HEK293 (cell line): Measurements from ENCODE around the gene SURF1.
A peak's percentile ranks its signal among the peaks of the same experiment; 100 is the strongest.
"Not testable (repeated sequence)": the region's sequence is repeated elsewhere in the genome, so short reads cannot be mapped to it uniquely, and the experiment has no call there.

Experiments
- CTCF ChIA-PET: fragments of 350-600 bp; formaldehyde crosslinking; extraction: SDS; loops from one replicate; lab custom pipeline; 2021; ENCODE audit warnings: antibody characterized with exemption; lab: Yijun Ruan, JAX
- POLR2A ChIA-PET: fragments of 300-600 bp; formaldehyde crosslinking; extraction: SDS; loops from one replicate; lab custom pipeline; 2020; ENCODE audit warnings: antibody characterized with exemption, inconsistent platforms; lab: Yijun Ruan, JAX
- H3K27ac ChIP-seq: fragments of 200-500 bp; sonication (Bioruptor generic); 2 replicates; pipeline ENCODE4 v1.5.1; 2014; ENCODE audit warnings: low read depth, low read length, control low read depth, inconsistent platforms; ENCODE audit errors: extremely low read depth
- H3K36me3 ChIP-seq, 2 experiments: fragments of 200-500 bp in 1 of 2; sonication (Bioruptor generic) in 1 of 2; 1 replicate in 1 of 2; 2 replicates in 1 of 2; pipeline ENCODE4 v1.5.1; 2014 to 2017; ENCODE audit warnings: inconsistent platforms in 2 of 2, low read length in 2 of 2; ENCODE audit not compliant: control insufficient read depth in 2 of 2, insufficient read depth in 1 of 2
- H3K4me1 ChIP-seq: fragments of 200-500 bp; sonication (Bioruptor generic); 2 replicates; pipeline ENCODE4 v1.5.1; 2014; ENCODE audit warnings: mild to moderate bottlenecking, low read length, inconsistent platforms; ENCODE audit not compliant: control insufficient read depth, insufficient read depth
- H3K4me3 ChIP-seq: 2 replicates; pipeline ENCODE4 v1.5.1; 2011; ENCODE audit warnings: low read depth, mild to moderate bottlenecking, control low read depth, low read length, moderate library complexity
- H3K9me3 ChIP-seq: fragments of 200-500 bp; sonication (Bioruptor generic); 2 replicates; pipeline ENCODE4 v1.5.1; 2014; ENCODE audit warnings: low read depth, low read length, inconsistent platforms; ENCODE audit not compliant: control insufficient read depth, insufficient read depth
- EGR2 ChIP-seq: fragments of 450-650 bp; formaldehyde crosslinking; IDR thresholded peaks from 2 replicates; pipeline ENCODE4 v1.5.1; 2016; ENCODE audit warnings: low read depth, missing biosample characterization, missing genetic modification characterization
- FEZF1 ChIP-seq: fragments of 450-650 bp; formaldehyde crosslinking; IDR thresholded peaks from 2 replicates; pipeline ENCODE4 v1.5.1; 2016; ENCODE audit warnings: missing biosample characterization, missing genetic modification characterization
- MZF1 ChIP-seq: fragments of 450-650 bp; formaldehyde crosslinking; IDR thresholded peaks from 2 replicates; pipeline ENCODE4 v1.5.1; 2017; ENCODE audit warnings: missing biosample characterization, missing genetic modification characterization, borderline replicate concordance
- YY2 ChIP-seq: fragments of 450-650 bp; formaldehyde crosslinking; IDR thresholded peaks from 2 replicates; pipeline ENCODE4 v1.5.1; 2016; ENCODE audit warnings: missing biosample characterization, missing genetic modification characterization
- ZBTB17 ChIP-seq: fragments of 450-650 bp; formaldehyde crosslinking; IDR thresholded peaks from 2 replicates; pipeline ENCODE4 v1.5.1; 2016; ENCODE audit warnings: missing biosample characterization, missing genetic modification characterization
- ZBTB21 ChIP-seq: fragments of 450-650 bp; formaldehyde crosslinking; IDR thresholded peaks from 2 replicates; pipeline ENCODE4 v1.5.1; 2017; ENCODE audit warnings: missing biosample characterization, missing genetic modification characterization
- ZFHX2 ChIP-seq: fragments of 450-650 bp; formaldehyde crosslinking; conservative IDR thresholded peaks from 2 replicates; pipeline ENCODE4 v1.5.1; 2016; ENCODE audit warnings: missing biosample characterization, missing genetic modification characterization
- ZNF292 ChIP-seq: fragments of 450-650 bp; formaldehyde crosslinking; IDR thresholded peaks from 2 replicates; pipeline ENCODE4 v1.5.1; 2016; ENCODE audit warnings: low read depth, missing biosample characterization, missing genetic modification characterization, borderline replicate concordance
- ZNF366 ChIP-seq: fragments of 450-650 bp; formaldehyde crosslinking; conservative IDR thresholded peaks from 2 replicates; pipeline ENCODE4 v1.5.1; 2016; ENCODE audit warnings: missing biosample characterization, missing genetic modification characterization
- ZNF529 ChIP-seq: fragments of 450-650 bp; formaldehyde crosslinking; IDR thresholded peaks from 2 replicates; pipeline ENCODE4 v1.5.1; 2017; ENCODE audit warnings: missing genetic modification characterization, missing biosample characterization; ENCODE audit not compliant: insufficient replicate concordance
- ZNF549 ChIP-seq: fragments of 450-650 bp; IDR thresholded peaks from 2 replicates; pipeline ENCODE4 v1.5.1; 2018; ENCODE audit warnings: missing biosample characterization, missing genetic modification characterization, mild to moderate bottlenecking, inconsistent platforms, moderate library complexity
- ZNF624 ChIP-seq: fragments of 450-650 bp; formaldehyde crosslinking; IDR thresholded peaks from 2 replicates; pipeline ENCODE4 v1.5.1; 2017; ENCODE audit warnings: missing biosample characterization, missing genetic modification characterization
- ZSCAN16 ChIP-seq: fragments of 450-650 bp; formaldehyde crosslinking; IDR thresholded peaks from 2 replicates; pipeline ENCODE4 v1.5.1; 2016; ENCODE audit warnings: missing biosample characterization, missing genetic modification characterization
- TF ChIP-seq, protein P1 (sequence below): fragments of 450-650 bp; formaldehyde crosslinking; conservative IDR thresholded peaks from 2 replicates; pipeline ENCODE4 v1.5.1; 2016; ENCODE audit warnings: low read depth, missing biosample characterization, missing genetic modification characterization
- TF ChIP-seq, protein P2 (sequence below): fragments of 450-650 bp; formaldehyde crosslinking; IDR thresholded peaks from 2 replicates; pipeline ENCODE4 v1.5.1; 2017; ENCODE audit warnings: missing biosample characterization, missing genetic modification characterization
- TF ChIP-seq, protein P3 (sequence below): fragments of 450-650 bp; formaldehyde crosslinking; IDR thresholded peaks from 2 replicates; pipeline ENCODE4 v1.5.1; 2016; ENCODE audit warnings: missing biosample characterization, missing genetic modification characterization
- TF ChIP-seq, protein P4 (sequence below): fragments of 450-650 bp; formaldehyde crosslinking; IDR thresholded peaks from 2 replicates; pipeline ENCODE4 v1.5.1; 2016; ENCODE audit warnings: missing biosample characterization, missing genetic modification characterization, low read depth

The SURF1 gene

DNA sequence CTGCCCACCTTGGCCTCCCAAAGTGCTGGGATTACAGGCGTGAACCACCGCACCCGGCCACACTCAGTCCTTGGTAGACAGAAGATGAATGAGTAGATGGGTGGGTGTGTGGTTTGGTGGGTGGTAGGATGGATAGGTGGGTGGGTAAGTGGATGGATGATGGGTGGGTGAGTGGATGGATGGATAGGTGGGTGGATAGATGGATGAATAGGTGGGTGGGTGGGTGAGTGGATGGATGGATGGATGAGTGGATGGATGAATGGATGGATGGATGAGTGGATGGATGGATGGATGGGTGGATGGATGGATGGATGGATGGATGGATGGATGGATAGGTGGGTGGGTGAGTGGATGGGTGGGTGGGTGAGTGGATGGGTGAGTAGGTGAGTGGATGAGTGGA, 36.0 kb upstream of the SURF1 start:
- H3K9me3 ChIP-seq, H3K4me3 ChIP-seq, H3K27ac ChIP-seq, H3K36me3 ChIP-seq, POLR2A ChIA-PET, H3K4me1 ChIP-seq: not testable (repeated sequence)
- CTCF ChIA-PET, result interaction anchor here (0.7 kb wide), 1 partner anchor 154 kb away, joined by 5 read pairs; no protein-coding TSS in a partner anchor
- TF ChIP-seq EGR2 (peak; percentile 97), ZFHX2 (tag by site-specific recombination) (peak; percentile 94), ZNF366 (tag by site-specific recombination) (peak; percentile 96), ZBTB17 (peak; percentile 49)

DNA sequence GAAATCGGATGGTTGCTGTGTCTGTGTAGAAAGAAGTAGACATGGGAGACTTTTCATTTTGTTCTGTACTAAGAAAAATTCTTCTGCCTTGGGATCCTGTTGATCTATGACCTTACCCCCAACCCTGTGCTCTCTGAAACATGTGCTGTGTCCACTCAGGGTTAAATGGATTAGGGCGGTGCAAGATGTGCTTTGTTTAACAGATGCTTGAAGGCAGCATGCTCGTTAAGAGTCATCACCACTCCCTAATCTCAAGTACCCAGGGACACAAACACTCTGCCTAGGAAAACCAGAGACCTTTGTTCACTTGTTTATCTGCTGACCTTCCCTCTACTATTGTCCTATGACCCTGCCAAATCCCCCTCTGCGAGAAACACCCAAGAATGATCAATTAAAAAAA, 35.2 kb upstream of the SURF1 start:
- H3K4me1 ChIP-seq, CTCF ChIA-PET, H3K36me3 ChIP-seq, H3K9me3 ChIP-seq, H3K27ac ChIP-seq, H3K4me3 ChIP-seq, POLR2A ChIA-PET: not testable (repeated sequence)

DNA sequence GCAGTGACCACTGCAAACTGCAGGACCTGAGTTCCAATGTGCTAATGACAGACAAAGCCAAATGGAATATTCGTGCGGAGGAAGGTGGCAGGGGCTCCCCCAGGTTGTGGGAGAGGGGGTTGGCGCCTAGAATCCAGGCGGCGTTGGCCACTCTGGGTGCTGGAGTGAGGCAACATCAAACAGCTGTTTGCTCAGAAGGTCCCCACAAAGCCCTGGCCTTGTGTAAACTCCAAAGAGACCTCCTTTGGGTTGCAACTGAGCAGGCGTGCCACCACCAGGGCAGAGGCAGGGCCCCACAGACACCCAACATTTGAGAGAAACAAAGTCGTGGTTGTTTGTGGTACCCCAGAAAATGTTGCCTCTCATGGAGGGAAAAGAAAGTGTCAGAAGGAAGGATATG, 34.4 kb upstream of the SURF1 start:
- TF ChIP-seq ZNF529 (tag by site-specific recombination) (no peak), ZSCAN16 (no peak), ZNF624 (tag by site-specific recombination) (no peak)
- TF ChIP-seq, protein P1, sequence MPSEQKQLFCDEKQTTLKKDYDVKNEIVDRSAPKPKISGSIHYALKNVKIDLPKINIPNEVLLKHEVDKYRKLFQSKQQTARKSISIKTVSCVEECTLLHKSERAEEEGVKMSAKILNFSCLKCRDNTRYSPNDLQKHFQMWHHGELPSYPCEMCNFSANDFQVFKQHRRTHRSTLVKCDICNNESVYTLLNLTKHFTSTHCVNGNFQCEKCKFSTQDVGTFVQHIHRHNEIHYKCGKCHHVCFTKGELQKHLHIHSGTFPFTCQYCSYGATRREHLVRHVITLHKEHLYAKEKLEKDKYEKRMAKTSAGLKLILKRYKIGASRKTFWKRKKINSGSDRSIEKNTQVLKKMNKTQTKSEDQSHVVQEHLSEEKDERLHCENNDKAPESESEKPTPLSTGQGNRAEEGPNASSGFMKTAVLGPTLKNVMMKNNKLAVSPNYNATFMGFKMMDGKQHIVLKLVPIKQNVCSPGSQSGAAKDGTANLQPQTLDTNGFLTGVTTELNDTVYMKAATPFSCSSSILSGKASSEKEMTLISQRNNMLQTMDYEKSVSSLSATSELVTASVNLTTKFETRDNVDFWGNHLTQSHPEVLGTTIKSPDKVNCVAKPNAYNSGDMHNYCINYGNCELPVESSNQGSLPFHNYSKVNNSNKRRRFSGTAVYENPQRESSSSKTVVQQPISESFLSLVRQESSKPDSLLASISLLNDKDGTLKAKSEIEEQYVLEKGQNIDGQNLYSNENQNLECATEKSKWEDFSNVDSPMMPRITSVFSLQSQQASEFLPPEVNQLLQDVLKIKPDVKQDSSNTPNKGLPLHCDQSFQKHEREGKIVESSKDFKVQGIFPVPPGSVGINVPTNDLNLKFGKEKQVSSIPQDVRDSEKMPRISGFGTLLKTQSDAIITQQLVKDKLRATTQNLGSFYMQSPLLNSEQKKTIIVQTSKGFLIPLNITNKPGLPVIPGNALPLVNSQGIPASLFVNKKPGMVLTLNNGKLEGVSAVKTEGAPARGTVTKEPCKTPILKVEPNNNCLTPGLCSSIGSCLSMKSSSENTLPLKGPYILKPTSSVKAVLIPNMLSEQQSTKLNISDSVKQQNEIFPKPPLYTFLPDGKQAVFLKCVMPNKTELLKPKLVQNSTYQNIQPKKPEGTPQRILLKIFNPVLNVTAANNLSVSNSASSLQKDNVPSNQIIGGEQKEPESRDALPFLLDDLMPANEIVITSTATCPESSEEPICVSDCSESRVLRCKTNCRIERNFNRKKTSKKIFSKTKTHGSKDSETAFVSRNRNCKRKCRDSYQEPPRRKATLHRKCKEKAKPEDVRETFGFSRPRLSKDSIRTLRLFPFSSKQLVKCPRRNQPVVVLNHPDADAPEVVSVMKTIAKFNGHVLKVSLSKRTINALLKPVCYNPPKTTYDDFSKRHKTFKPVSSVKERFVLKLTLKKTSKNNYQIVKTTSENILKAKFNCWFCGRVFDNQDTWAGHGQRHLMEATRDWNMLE, result no peak
- TF ChIP-seq, protein P2, sequence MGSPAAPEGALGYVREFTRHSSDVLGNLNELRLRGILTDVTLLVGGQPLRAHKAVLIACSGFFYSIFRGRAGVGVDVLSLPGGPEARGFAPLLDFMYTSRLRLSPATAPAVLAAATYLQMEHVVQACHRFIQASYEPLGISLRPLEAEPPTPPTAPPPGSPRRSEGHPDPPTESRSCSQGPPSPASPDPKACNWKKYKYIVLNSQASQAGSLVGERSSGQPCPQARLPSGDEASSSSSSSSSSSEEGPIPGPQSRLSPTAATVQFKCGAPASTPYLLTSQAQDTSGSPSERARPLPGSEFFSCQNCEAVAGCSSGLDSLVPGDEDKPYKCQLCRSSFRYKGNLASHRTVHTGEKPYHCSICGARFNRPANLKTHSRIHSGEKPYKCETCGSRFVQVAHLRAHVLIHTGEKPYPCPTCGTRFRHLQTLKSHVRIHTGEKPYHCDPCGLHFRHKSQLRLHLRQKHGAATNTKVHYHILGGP (tag by site-specific recombination), result no peak
- Histone ChIP-seq H3K27ac (no peak overlapping the region), H3K4me1 (no peaks in the 10 kb centered on the region), H3K36me3 (no peaks in the 10 kb centered on the region), H3K4me3 (no peak overlapping the region), H3K9me3 (no peaks in the 10 kb centered on the region)
- POLR2A ChIA-PET, result interaction anchor here (0.7 kb wide), 1 partner anchor 12 kb away, joined by 6 read pairs; no protein-coding TSS in a partner anchor
- CTCF ChIA-PET, result interaction anchor here (0.6 to 1.6 kb wide), 3 partner anchors 11 to 210 kb away, joined by 3 to 7 read pairs (median 4); no protein-coding TSS in a partner anchor

DNA sequence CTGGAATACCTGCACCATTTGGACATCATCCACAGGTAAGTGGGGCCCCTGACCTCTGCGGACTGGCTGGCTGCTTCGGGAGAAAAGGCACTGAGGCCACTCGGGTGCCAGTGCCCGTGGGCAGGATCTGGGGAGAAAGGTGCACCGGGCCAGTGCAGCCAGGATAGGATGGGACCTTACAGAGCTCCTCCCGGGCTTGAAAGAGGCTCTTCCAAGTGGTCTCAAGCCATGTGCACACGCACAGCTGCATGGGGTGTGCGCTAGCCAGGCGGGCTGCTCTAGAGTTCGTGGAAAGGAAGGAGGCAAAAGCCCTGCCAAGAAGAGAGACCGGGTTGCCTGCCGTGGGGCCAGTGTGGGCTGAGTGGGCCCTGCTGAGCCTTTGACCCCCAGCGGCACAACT, 33.3 kb upstream of the SURF1 start:
- H3K27ac ChIP-seq, result no peak overlapping the region
- no peaks in the 10 kb centered on the region for H3K9me3 ChIP-seq
- no peaks in the 10 kb centered on the region for H3K4me1 ChIP-seq
- no peak overlapping the region for H3K4me3 ChIP-seq
- ChIA-PET POLR2A (interaction anchor here (0.6 kb wide), 1 partner anchor 55 kb away, joined by 3 read pairs; no protein-coding TSS in a partner anchor), CTCF (interaction anchor here (0.6 to 1.6 kb wide), 4 partner anchors 10 to 56 kb away, joined by 3 to 7 read pairs (median 4); no protein-coding TSS in a partner anchor)
- H3K36me3 ChIP-seq, result no peaks in the 10 kb centered on the region
- TF ChIP-seq ZNF549 (tag by site-specific recombination), result no peak
- TF ChIP-seq, protein P3, sequence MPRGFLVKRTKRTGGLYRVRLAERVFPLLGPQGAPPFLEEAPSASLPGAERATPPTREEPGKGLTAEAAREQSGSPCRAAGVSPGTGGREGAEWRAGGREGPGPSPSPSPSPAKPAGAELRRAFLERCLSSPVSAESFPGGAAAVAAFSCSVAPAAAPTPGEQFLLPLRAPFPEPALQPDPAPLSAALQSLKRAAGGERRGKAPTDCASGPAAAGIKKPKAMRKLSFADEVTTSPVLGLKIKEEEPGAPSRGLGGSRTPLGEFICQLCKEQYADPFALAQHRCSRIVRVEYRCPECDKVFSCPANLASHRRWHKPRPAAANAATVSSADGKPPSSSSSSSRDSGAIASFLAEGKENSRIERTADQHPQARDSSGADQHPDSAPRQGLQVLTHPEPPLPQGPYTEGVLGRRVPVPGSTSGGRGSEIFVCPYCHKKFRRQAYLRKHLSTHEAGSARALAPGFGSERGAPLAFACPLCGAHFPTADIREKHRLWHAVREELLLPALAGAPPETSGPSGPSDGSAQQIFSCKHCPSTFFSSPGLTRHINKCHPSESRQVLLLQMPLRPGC (tag by site-specific recombination), result no peak
- no peak for TF ChIP-seq ZBTB21
- TF ChIP-seq MZF1 (tag by site-specific recombination), result no peak
- TF ChIP-seq FEZF1 (tag by site-specific recombination), result no peak
- TF ChIP-seq YY2 (tag by site-specific recombination), result no peak
- TF ChIP-seq, protein P4, sequence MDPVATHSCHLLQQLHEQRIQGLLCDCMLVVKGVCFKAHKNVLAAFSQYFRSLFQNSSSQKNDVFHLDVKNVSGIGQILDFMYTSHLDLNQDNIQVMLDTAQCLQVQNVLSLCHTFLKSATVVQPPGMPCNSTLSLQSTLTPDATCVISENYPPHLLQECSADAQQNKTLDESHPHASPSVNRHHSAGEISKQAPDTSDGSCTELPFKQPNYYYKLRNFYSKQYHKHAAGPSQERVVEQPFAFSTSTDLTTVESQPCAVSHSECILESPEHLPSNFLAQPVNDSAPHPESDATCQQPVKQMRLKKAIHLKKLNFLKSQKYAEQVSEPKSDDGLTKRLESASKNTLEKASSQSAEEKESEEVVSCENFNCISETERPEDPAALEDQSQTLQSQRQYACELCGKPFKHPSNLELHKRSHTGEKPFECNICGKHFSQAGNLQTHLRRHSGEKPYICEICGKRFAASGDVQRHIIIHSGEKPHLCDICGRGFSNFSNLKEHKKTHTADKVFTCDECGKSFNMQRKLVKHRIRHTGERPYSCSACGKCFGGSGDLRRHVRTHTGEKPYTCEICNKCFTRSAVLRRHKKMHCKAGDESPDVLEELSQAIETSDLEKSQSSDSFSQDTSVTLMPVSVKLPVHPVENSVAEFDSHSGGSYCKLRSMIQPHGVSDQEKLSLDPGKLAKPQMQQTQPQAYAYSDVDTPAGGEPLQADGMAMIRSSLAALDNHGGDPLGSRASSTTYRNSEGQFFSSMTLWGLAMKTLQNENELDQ (tag by site-specific recombination), result no peak
- no peak for TF ChIP-seq ZNF292 (tag by site-specific recombination)
